Transverse colon (tissue), 4 donors: Measurements from ENCODE around the gene IQCM. TPM values are rescaled to one million over a fixed set of nuclear protein-coding genes. Genes with fewer than 3 reads are reported as not detected.
"Not testable (repeated sequence)": the region's sequence is repeated elsewhere in the genome, so short reads cannot be mapped to it uniquely, and the experiment has no call there.

Experiments
- DNase-seq: peaks from one replicate; pipeline ENCODE4 v3.0.0-alpha.2; 2019
- H3K27ac ChIP-seq, 4 donors: fragments of 200-600 bp; sonication (generic); 2 replicates each; pipeline ENCODE4 v1.5.1; 2016 to 2018; ENCODE audit warnings: inconsistent platforms in 4 of 4
- H3K27me3 ChIP-seq: fragments of 200-600 bp; sonication (generic); 2 replicates; pipeline ENCODE4 v1.5.1; 2017; ENCODE audit warnings: inconsistent platforms
- H3K36me3 ChIP-seq, 4 donors: fragments of 200-600 bp; sonication (generic); 2 replicates each; pipeline ENCODE4 v1.5.1; 2017 to 2019; ENCODE audit warnings: inconsistent platforms in 4 of 4
- H3K4me1 ChIP-seq, 4 donors: fragments of 200-600 bp; sonication (generic); 2 replicates each; pipeline ENCODE4 v1.5.1; 2017 to 2020; ENCODE audit warnings: inconsistent platforms in 4 of 4
- H3K4me3 ChIP-seq, 4 donors: fragments of 200-600 bp; sonication (generic); 1 replicate in 1 of 4; 2 replicates in 3 of 4; pipeline versions ENCODE4 v1.5.1 to v1.6.1; 2017 to 2019; ENCODE audit warnings: inconsistent platforms in 4 of 4
- H3K9me3 ChIP-seq, 2 donors: fragments of 200-600 bp; sonication (generic); 2 replicates each; pipeline ENCODE4 v1.5.1; 2017 to 2019; ENCODE audit warnings: inconsistent platforms in 2 of 2
- CTCF ChIP-seq, 5 experiments: fragments of 200-600 bp in 3 of 5; fragments of 450-650 bp in 2 of 5; sonication (generic) in 3 of 5; IDR thresholded peaks; 1 replicate in 2 of 5; 2 replicates in 3 of 5; pipeline ENCODE4 v1.5.1; 2016 to 2017; ENCODE audit warnings: antibody characterized with exemption in 5 of 5, inconsistent platforms in 3 of 5, mild to moderate bottlenecking in 2 of 5, moderate library complexity in 1 of 5
- EP300 ChIP-seq: sonication (generic); formaldehyde crosslinking; IDR thresholded peaks from one replicate; pipeline ENCODE4 v1.6.1; 2017; ENCODE audit warnings: antibody characterized with exemption, low read depth
- POLR2A ChIP-seq: fragments of 450-650 bp; IDR thresholded peaks from one replicate; pipeline ENCODE4 v1.6.1; 2016; ENCODE audit warnings: antibody characterized with exemption, mild to moderate bottlenecking, moderate library complexity
- POLR2AphosphoS5 ChIP-seq, 3 donors: sonication (generic); formaldehyde crosslinking; IDR thresholded peaks; one replicate each; pipeline ENCODE4 v1.6.1; 2016; ENCODE audit warnings: antibody characterized with exemption in 3 of 3
- WGBS, 2 donors: methylation state at CpG; one replicate each; pipeline ENCODE4 v1.1.5; 2018; ENCODE audit warnings: low coverage in 1 of 2; 5-methylcytosine and 5-hydroxymethylcytosine counted together
- in situ Hi-C, 4 donors: fragments of 200-750 bp; cut with MboI; loops; one replicate each; pipeline versions ENCODE4 v1.15.0 to v1.15.1; 2017; ENCODE audit warnings: low sequenced_read_pairs in 3 of 4, low pct_ligation_motif_present in 1 of 4, low pct_unique_long_range_greater_than_20kb in 1 of 4
- intact Hi-C: fragments of 100-400 bp; cut with DNase I; formaldehyde crosslinking; loops from one replicate; pipeline ENCODE4 v1.15.1; 2023; ENCODE audit warnings: low total_unique reads
- total RNA-seq, 4 donors: library from RNA; depleted of rRNA; stranded (reverse); fragments of >200 nt; gene quantifications; one replicate each; pipeline ENCODE4 v1.1.0, GENCODE V29; 2016

IQCM gene
- total RNA-seq, 4 donors from 2014 or later = 4.0 to 8.6 (median 8.5) TPM

DNA sequence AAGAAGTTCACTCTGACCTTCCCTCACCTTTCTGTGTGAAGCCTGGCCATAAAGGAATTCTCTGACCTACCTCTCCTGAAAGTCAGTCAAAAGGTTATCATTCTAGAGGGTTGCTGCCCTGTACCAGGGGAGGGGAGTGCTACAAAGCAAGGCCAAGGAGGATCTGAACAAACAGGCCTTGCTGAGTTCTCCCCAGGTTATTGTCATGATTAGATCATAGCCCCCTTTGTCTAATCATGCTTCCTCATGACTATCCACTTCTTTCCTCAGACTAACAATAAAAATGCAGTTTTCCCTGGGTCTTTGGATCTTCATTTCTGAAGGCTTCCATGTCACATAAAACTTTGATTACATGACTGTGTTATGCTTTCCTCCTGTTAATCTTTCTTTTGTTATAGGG is 472.0 kb downstream of the IQCM start:
- H3K36me3 ChIP-seq = no peaks in the 10 kb centered on the region
- no peaks in the 10 kb centered on the region for H3K4me1 ChIP-seq
- intact Hi-C loops (no loop called here), in situ Hi-C loops (no loop called here)
- no peak for DNase-seq
- TF ChIP-seq POLR2A (no peak), CTCF (IDR thresholded peaks at IDR 0.05) (no peak), POLR2AphosphoS5 (IDR thresholded peaks at IDR 0.05) (no peak), EP300 (no peak)
- H3K9me3 ChIP-seq = no peaks in the 10 kb centered on the region
- H3K27me3 ChIP-seq = no peaks in the 10 kb centered on the region
- H3K4me3 ChIP-seq = no peak overlapping the region
- H3K27ac ChIP-seq = no peak overlapping the region

GRCh38 chr4:149341117-149341516 is 474.5 kb downstream of the IQCM start:
- DNase-seq, in situ Hi-C loops, H3K4me3 ChIP-seq, H3K4me1 ChIP-seq, H3K36me3 ChIP-seq, H3K9me3 ChIP-seq, H3K27ac ChIP-seq, H3K27me3 ChIP-seq, intact Hi-C loops: not testable (repeated sequence)
- 81% methylated on average over 5 of the region's 5 CpGs; no CpG with 5 or more reads in 1 of the 2 donors for WGBS, 2 donors

- Histone ChIP-seq H3K4me1 (no peaks in the 10 kb centered on the region), H3K27ac (no peak overlapping the region), H3K4me3 (no peak overlapping the region), H3K27me3 (no peaks in the 10 kb centered on the region), H3K9me3 (no peaks in the 10 kb centered on the region), H3K36me3 (no peaks in the 10 kb centered on the region)
- TF ChIP-seq POLR2AphosphoS5 (IDR thresholded peaks at IDR 0.05) (no peak), CTCF (IDR thresholded peaks at IDR 0.05) (no peak), POLR2A (no peak), EP300 (no peak)
- WGBS, 2 donors = 54 to 85% methylated on average over 3 of the region's 3 CpGs
- no peak for DNase-seq
- in situ Hi-C loops = no loop called here
- intact Hi-C loops = no loop called here
Measured at GRCh38 chr4:149328161-149328560, 487.5 kb downstream of the IQCM start.

DNA sequence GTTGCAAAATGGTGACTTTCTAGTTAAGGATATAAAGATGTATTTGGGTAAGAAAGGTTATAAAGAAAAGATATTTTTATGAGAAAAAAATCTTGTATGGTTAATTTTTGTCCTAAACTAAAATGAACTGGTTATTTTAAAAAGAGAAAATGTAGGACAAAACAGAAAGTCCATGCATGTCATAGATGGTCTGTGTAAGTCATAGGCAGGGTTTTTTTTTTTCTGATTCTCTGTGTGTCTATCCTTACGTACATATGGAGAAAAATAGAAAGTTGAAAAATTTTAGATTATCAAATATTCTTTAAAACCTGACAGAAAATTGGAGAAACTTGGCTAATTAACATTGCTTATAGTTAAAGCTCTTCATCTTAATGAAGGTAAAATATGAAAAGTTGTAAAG is 493.4 kb downstream of the IQCM start:
- TF ChIP-seq POLR2A = no peak
- TF ChIP-seq EP300 = no peak
- no peak for TF ChIP-seq CTCF (IDR thresholded peaks at IDR 0.05)
- no peak for TF ChIP-seq POLR2AphosphoS5 (IDR thresholded peaks at IDR 0.05)
- Histone ChIP-seq H3K27ac (no peak overlapping the region), H3K4me1 (no peaks in the 10 kb centered on the region), H3K9me3 (peaks cover 0 to 6% of the 10 kb centered on the region in 2 donors), H3K36me3 (no peaks in the 10 kb centered on the region), H3K4me3 (no peak overlapping the region), H3K27me3 (no peaks in the 10 kb centered on the region)
- no peak for DNase-seq
- 87 to 89% methylated on average over 1 of the region's 1 CpG for WGBS, 2 donors
- in situ Hi-C loops (no loop called here), intact Hi-C loops (no loop called here)

GRCh38 chr4:149321438-149321837 is 494.2 kb downstream of the IQCM start:
- Histone ChIP-seq H3K4me3 (no peak overlapping the region), H3K9me3 (peaks cover 0 to 6% of the 10 kb centered on the region in 2 donors), H3K27ac (no peak overlapping the region), H3K4me1 (no peaks in the 10 kb centered on the region), H3K27me3 (no peaks in the 10 kb centered on the region), H3K36me3 (no peaks in the 10 kb centered on the region)
- no peak for DNase-seq
- in situ Hi-C loops = no loop called here
- no peak for TF ChIP-seq CTCF (IDR thresholded peaks at IDR 0.05)
- TF ChIP-seq POLR2A = no peak
- intact Hi-C loops = no loop called here
- 62 to 67% methylated on average over 1 of the region's 1 CpG for WGBS, 2 donors
